Loucy (cell line): Measurements from ENCODE around the gene REEP6.

Source experiments
- H2AFZ ChIP-seq: fragments of 200-600 bp; sonication (generic); 2 replicates; pipeline ENCODE4 v1.6.0; 2016; ENCODE audit warnings: antibody characterized with exemption, mild to moderate bottlenecking, low read length, moderate library complexity
- H3F3A ChIP-seq: fragments of 200-600 bp; 2 replicates; pipeline ENCODE4 v1.6.0; 2016; ENCODE audit warnings: antibody characterized with exemption, low read depth, mild to moderate bottlenecking
- H3K27me3 ChIP-seq: fragments of 200-600 bp; sonication (generic); 2 replicates; pipeline ENCODE4 v1.6.1; 2014; ENCODE audit warnings: low read length, mild to moderate bottlenecking; ENCODE audit not compliant: insufficient read depth, poor library complexity, severe bottlenecking
- H3K36me3 ChIP-seq: fragments of 200-600 bp; sonication (generic); 2 replicates; pipeline ENCODE4 v1.6.1; 2016; ENCODE audit warnings: low read length; ENCODE audit not compliant: insufficient read depth
- H3K4me1 ChIP-seq: fragments of 200-600 bp; sonication (generic); 2 replicates; pipeline ENCODE4 v1.5.1; 2014; ENCODE audit warnings: low read length, mild to moderate bottlenecking; ENCODE audit not compliant: insufficient read depth, poor library complexity, severe bottlenecking
- H3K4me2 ChIP-seq: fragments of 200-600 bp; sonication (generic); 2 replicates; pipeline ENCODE4 v1.6.0; 2014; ENCODE audit warnings: antibody characterized with exemption, low read length, low read depth, mild to moderate bottlenecking; ENCODE audit not compliant: poor library complexity, severe bottlenecking
- H3K4me3 ChIP-seq: fragments of 200-600 bp; sonication (generic); 2 replicates; pipeline ENCODE4 v1.5.1; 2014; ENCODE audit warnings: low read length, mild to moderate bottlenecking, mixed read lengths; ENCODE audit not compliant: poor library complexity, severe bottlenecking
- H3K79me2 ChIP-seq: fragments of 200-600 bp; sonication (generic); 2 replicates; pipeline ENCODE4 v1.6.1; 2014; ENCODE audit warnings: low read length; ENCODE audit not compliant: insufficient read depth
- H3K9ac ChIP-seq: fragments of 200-600 bp; sonication (generic); 2 replicates; pipeline ENCODE4 v1.6.0; 2014; ENCODE audit warnings: mild to moderate bottlenecking, low read depth, low read length, moderate library complexity; ENCODE audit not compliant: poor library complexity, severe bottlenecking
- H3K9me2 ChIP-seq: fragments of 200-600 bp; sonication (generic); replicated peaks from 2 replicates; pipeline ENCODE4 v1.6.1; 2016; ENCODE audit warnings: low read depth, low read length, mixed read lengths
- H3K9me3 ChIP-seq: fragments of 200-600 bp; sonication (generic); 2 replicates; pipeline ENCODE4 v1.6.1; 2014; ENCODE audit warnings: mild to moderate bottlenecking, antibody characterized with exemption, low read length, low read depth; ENCODE audit not compliant: insufficient read depth
- H4K20me1 ChIP-seq: fragments of 200-600 bp; sonication (generic); 2 replicates; pipeline ENCODE4 v1.6.0; 2014; ENCODE audit warnings: antibody characterized with exemption, low read length, mild to moderate bottlenecking; ENCODE audit not compliant: insufficient read depth, poor library complexity, severe bottlenecking
- CTCF ChIP-seq: fragments of 200-600 bp; sonication (generic); conservative IDR thresholded peaks from 2 replicates; pipeline ENCODE4 v1.5.1; 2014; ENCODE audit warnings: mild to moderate bottlenecking, antibody characterized with exemption, low read length
- EZH2phosphoT487 ChIP-seq: fragments of 200-600 bp; IDR thresholded peaks from 2 replicates; pipeline ENCODE4 v1.6.1; 2018; ENCODE audit warnings: antibody characterized with exemption, mild to moderate bottlenecking, moderate library complexity, borderline replicate concordance

REEP6 gene

GRCh38 chr19:1469255-1470054 lies 21.5 kb upstream of the REEP6 start:
- Histone ChIP-seq H3K9me3 (no peaks in the 10 kb centered on the region), H3K9ac (no peak overlapping the region), H3K4me1 (no peaks in the 10 kb centered on the region), H3K9me2 (no peaks in the 10 kb centered on the region), H2AFZ (no peak overlapping the region), H3K4me2 (no peak overlapping the region), H3K4me3 (no peak overlapping the region), H3K27me3 (no peaks in the 10 kb centered on the region), H4K20me1 (peaks cover 14% of the 10 kb centered on the region), H3K36me3 (no peaks in the 10 kb centered on the region), H3F3A (no peaks in the 10 kb centered on the region), H3K79me2 (no peaks in the 10 kb centered on the region)
- TF ChIP-seq EZH2phosphoT487 (no peak), CTCF (no peak)

GRCh38 chr19:1470055-1470304 lies 21.0 kb upstream of the REEP6 start:
- H3K9me3 ChIP-seq, result no peaks in the 10 kb centered on the region
- H3K4me1 ChIP-seq, result no peaks in the 10 kb centered on the region
- H3K9me2 ChIP-seq, result no peaks in the 10 kb centered on the region
- H2AFZ ChIP-seq, result no peak overlapping the region
- no peak overlapping the region for H3K4me2 ChIP-seq
- no peaks in the 10 kb centered on the region for H3K79me2 ChIP-seq
- H3K27me3 ChIP-seq, result no peaks in the 10 kb centered on the region
- H3F3A ChIP-seq, result no peaks in the 10 kb centered on the region
- H3K9ac ChIP-seq, result no peak overlapping the region
- peaks cover 14% of the 10 kb centered on the region for H4K20me1 ChIP-seq
- TF ChIP-seq CTCF (no peak), EZH2phosphoT487 (no peak)
- no peak overlapping the region for H3K4me3 ChIP-seq
- no peaks in the 10 kb centered on the region for H3K36me3 ChIP-seq

GRCh38 chr19:1470305-1471009 lies 20.5 kb upstream of the REEP6 start:
- Histone ChIP-seq H3F3A (no peaks in the 10 kb centered on the region), H3K9me3 (no peaks in the 10 kb centered on the region), H2AFZ (no peak overlapping the region), H3K9ac (no peak overlapping the region), H3K9me2 (no peaks in the 10 kb centered on the region), H3K4me1 (no peaks in the 10 kb centered on the region), H4K20me1 (peaks cover 14% of the 10 kb centered on the region), H3K4me2 (peak overlapping the region; percentile 49), H3K27me3 (no peaks in the 10 kb centered on the region), H3K4me3 (peak overlapping the region; percentile 3), H3K36me3 (no peaks in the 10 kb centered on the region), H3K79me2 (peaks cover 3% of the 10 kb centered on the region; the same call in 1 of the 2 replicates)
- no peak for TF ChIP-seq CTCF
- no peak for TF ChIP-seq EZH2phosphoT487
